GM23338 (cell line): ENCODE data around the gene CEP55. TPM values are rescaled to one million over a fixed set of nuclear protein-coding genes. Genes with fewer than 3 reads are reported as not detected.

Experiments
- ATAC-seq: fragments of 200-7000 bp; cut with Tn5 transposase; 3 replicates; pipeline ENCODE4 v1.9.1; 2020
- DNase-seq: peaks from one replicate; pipeline ENCODE4 v3.0.0-alpha.2; 2015; ENCODE audit warnings: low spot score
- H2AFZ ChIP-seq: fragments of 200-600 bp; sonication (generic); 2 replicates; pipeline ENCODE4 v1.8.0; 2016; ENCODE audit warnings: antibody characterized with exemption, mild to moderate bottlenecking, moderate library complexity
- H3F3A ChIP-seq: fragments of 200-600 bp; sonication (generic); replicated peaks from 2 replicates; pipeline ENCODE4 v1.8.0; 2017; ENCODE audit warnings: antibody characterized with exemption, mixed run types, low read depth
- H3K27ac ChIP-seq: fragments of 200-600 bp; sonication (generic); 2 replicates; pipeline ENCODE4 v1.6.1; 2016; ENCODE audit warnings: low read depth
- H3K27me3 ChIP-seq: fragments of 200-600 bp; sonication (generic); 2 replicates; pipeline ENCODE4 v1.8.0; 2016; ENCODE audit warnings: mild to moderate bottlenecking, mixed run types, moderate library complexity; ENCODE audit not compliant: insufficient read depth
- H3K36me3 ChIP-seq: fragments of 200-600 bp; sonication (generic); 2 replicates; pipeline ENCODE4 v1.8.0; 2016; ENCODE audit warnings: mild to moderate bottlenecking; ENCODE audit not compliant: insufficient read depth
- H3K4me1 ChIP-seq: fragments of 200-600 bp; sonication (generic); 2 replicates; pipeline ENCODE4 v1.8.0; 2016; ENCODE audit warnings: mild to moderate bottlenecking, moderate library complexity; ENCODE audit not compliant: insufficient read depth
- H3K4me2 ChIP-seq: fragments of 200-600 bp; sonication (generic); 2 replicates; pipeline ENCODE4 v1.7.1; 2017; ENCODE audit warnings: mixed run types
- H3K4me3 ChIP-seq: fragments of 200-600 bp; sonication (generic); 2 replicates; pipeline ENCODE4 v1.6.1; 2016; ENCODE audit warnings: mixed run types
- H3K79me2 ChIP-seq: fragments of 200-600 bp; sonication (generic); replicated peaks from 2 replicates; pipeline ENCODE4 v1.8.0; 2017; ENCODE audit warnings: mild to moderate bottlenecking; ENCODE audit not compliant: insufficient read depth
- H3K9me2 ChIP-seq: fragments of 200-600 bp; sonication (generic); 2 replicates; pipeline ENCODE4 v1.8.0; 2017; ENCODE audit not compliant: insufficient read depth
- H4K20me1 ChIP-seq: fragments of 200-600 bp; sonication (generic); replicated peaks from 2 replicates; pipeline ENCODE4 v1.8.0; 2017; ENCODE audit warnings: mild to moderate bottlenecking; ENCODE audit not compliant: insufficient read depth
- H3K27ac Mint-ChIP-seq: 2 replicates; pipeline ENCODE4 v1.8.0; 2020; ENCODE audit warnings: inconsistent platforms, mild to moderate bottlenecking, moderate library complexity, mixed read lengths
- H3K27me3 Mint-ChIP-seq: 3 replicates; pipeline ENCODE4 v1.8.0; 2022; ENCODE audit warnings: low read depth, mild to moderate bottlenecking, moderate library complexity, mixed read lengths, inconsistent platforms; ENCODE audit not compliant: insufficient read depth, poor library complexity
- H3K36me3 Mint-ChIP-seq: 3 replicates; pipeline ENCODE4 v1.8.0; 2021; ENCODE audit warnings: low read depth, mild to moderate bottlenecking, inconsistent platforms, moderate library complexity, mixed read lengths
- H3K4me1 Mint-ChIP-seq: 3 replicates; pipeline ENCODE4 v1.8.0; 2020; ENCODE audit warnings: mild to moderate bottlenecking, inconsistent platforms, mixed read lengths
- H3K4me3 Mint-ChIP-seq: 3 replicates; pipeline ENCODE4 v1.8.0; 2021; ENCODE audit warnings: moderate library complexity, mild to moderate bottlenecking, inconsistent platforms, mixed read lengths
- H3K9me3 Mint-ChIP-seq: 3 replicates; pipeline ENCODE4 v1.8.0; 2020; ENCODE audit warnings: moderate library complexity, mild to moderate bottlenecking, inconsistent platforms, mixed read lengths
- CREB1 ChIP-seq: fragments of 250-450 bp; sonication (Bioruptor Pico); IDR thresholded peaks from 2 replicates; pipeline ENCODE4 v1.5.0; 2020; ENCODE audit warnings: low read depth, mild to moderate bottlenecking, moderate library complexity
- CTCF ChIP-seq, 2 experiments: fragments of 200-600 bp in 1 of 2; sonication (generic) in 1 of 2; conservative IDR thresholded peaks; 2 replicates each; pipeline versions ENCODE4 v1.5.1 to v1.6.1; 2016 to 2017; ENCODE audit warnings: antibody characterized with exemption in 2 of 2, low read depth in 2 of 2, mild to moderate bottlenecking in 2 of 2, moderate library complexity in 1 of 2
- ETS1 ChIP-seq: IDR thresholded peaks from 2 replicates; pipeline ENCODE4 v1.6.1; 2016; ENCODE audit warnings: antibody characterized with exemption
- EZH2 ChIP-seq: fragments of 200-600 bp; sonication (generic); IDR thresholded peaks from one replicate; pipeline ENCODE4 v1.8.0; 2017; ENCODE audit warnings: antibody characterized with exemption, mild to moderate bottlenecking, low read depth; ENCODE audit not compliant: unreplicated experiment
- EZH2phosphoT487 ChIP-seq: fragments of 200-600 bp; sonication (generic); IDR thresholded peaks from one replicate; pipeline ENCODE4 v1.8.1; 2018; ENCODE audit warnings: antibody characterized with exemption; ENCODE audit not compliant: unreplicated experiment
- JUNB ChIP-seq: IDR thresholded peaks from one replicate; pipeline ENCODE4 v1.6.1; 2016; ENCODE audit warnings: antibody characterized with exemption; ENCODE audit not compliant: unreplicated experiment
- NANOG ChIP-seq: IDR thresholded peaks from 2 replicates; pipeline ENCODE4 v1.6.1; 2016; ENCODE audit warnings: antibody characterized with exemption, borderline replicate concordance
- POLR2AphosphoS5 ChIP-seq: IDR thresholded peaks from 2 replicates; pipeline ENCODE4 v1.6.1; 2016; ENCODE audit warnings: antibody characterized with exemption, low read depth
- REST ChIP-seq: IDR thresholded peaks from one replicate; pipeline ENCODE4 v1.6.1; 2018; ENCODE audit warnings: antibody characterized with exemption; ENCODE audit not compliant: unreplicated experiment
- STAT1 ChIP-seq: IDR thresholded peaks from one replicate; pipeline ENCODE4 v1.6.1; 2016; ENCODE audit warnings: antibody characterized with exemption; ENCODE audit not compliant: unreplicated experiment
- ZNF114 ChIP-seq: fragments of 250-450 bp; sonication (Bioruptor Pico); IDR thresholded peaks from 2 replicates; pipeline ENCODE4 v1.5.0; 2020; ENCODE audit warnings: mild to moderate bottlenecking, moderate library complexity
- ZNF331 ChIP-seq: fragments of 250-450 bp; sonication (Bioruptor Pico); IDR thresholded peaks from 2 replicates; pipeline ENCODE4 v1.5.0; 2020; ENCODE audit warnings: low read depth, mild to moderate bottlenecking, moderate library complexity
- ZNF462 ChIP-seq: fragments of 250-450 bp; sonication (Bioruptor Pico); IDR thresholded peaks from 2 replicates; pipeline ENCODE4 v1.5.0; 2020; ENCODE audit warnings: mild to moderate bottlenecking, moderate library complexity
- polyA plus RNA-seq: library from polyadenylated mRNA; unstranded; fragments of >200 nt; fragmentation: Nextera tagmentation; extraction: Ambion mirVana; gene quantifications from 2 replicates; pipeline ENCODE4 v1.2.1, GENCODE V29; 2016
- total RNA-seq: library from RNA; depleted of rRNA; stranded (reverse); fragments of >200 nt; shearing (Covaris generic); gene quantifications from 2 replicates; pipeline ENCODE4 v1.2.3, GENCODE V29; 2014

Gene CEP55
- total and polyA plus RNA-seq, 2 experiments from 2014 or later: 12.4 to 22.4 TPM

DNA sequence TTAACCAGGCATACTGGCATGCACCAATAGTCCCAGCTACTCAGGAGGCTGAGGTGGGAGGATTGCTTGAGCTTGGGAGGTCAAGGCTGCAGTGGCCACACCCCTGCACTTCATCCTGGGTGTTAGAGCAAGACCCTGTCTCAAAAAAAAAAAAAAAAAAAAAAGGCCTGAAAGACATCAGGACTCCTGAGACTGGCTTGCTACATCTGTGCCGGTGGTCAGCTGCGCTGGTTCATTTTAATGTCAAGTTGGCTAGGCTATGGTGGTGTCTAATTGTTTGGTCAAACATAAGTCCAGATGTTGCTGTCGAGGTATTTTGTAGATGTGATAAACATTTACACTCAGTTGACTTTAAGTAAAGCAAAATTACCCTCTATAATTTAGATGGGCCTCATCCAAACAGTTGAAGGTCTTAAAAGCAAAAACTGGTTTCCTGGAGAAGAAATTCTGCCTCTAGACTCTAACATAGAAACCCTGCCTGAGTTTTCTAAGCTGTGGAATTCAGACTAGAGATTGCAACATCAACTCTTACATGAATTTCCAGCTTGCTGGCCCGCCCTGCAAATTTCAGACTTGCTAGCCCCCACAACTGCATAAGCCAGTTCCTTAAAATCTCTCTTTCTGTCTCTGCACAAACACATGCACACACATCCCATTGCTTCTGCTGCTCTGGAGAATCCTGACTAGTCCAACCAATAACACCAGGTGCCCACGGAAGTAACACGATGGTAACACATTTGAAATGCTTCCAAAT is 32.5 kb upstream of the CEP55 start:
- H3K27me3 Mint-ChIP-seq: peaks cover 4% of the 10 kb centered on the region
- ATAC-seq (no peak), DNase-seq (no peak)
- H3K9me3 Mint-ChIP-seq: no peaks in the 10 kb centered on the region
- no peaks in the 10 kb centered on the region for H3K9me2 ChIP-seq
- peaks cover 7% of the 10 kb centered on the region; the same call in 2 of the 3 replicates for H3K4me1 Mint-ChIP-seq
- H3K36me3 ChIP-seq: no peaks in the 10 kb centered on the region
- no peak overlapping the region for H3K4me2 ChIP-seq
- no peaks in the 10 kb centered on the region for H4K20me1 ChIP-seq
- no peak for TF ChIP-seq REST
- no peak for TF ChIP-seq NANOG
- no peak for TF ChIP-seq EZH2phosphoT487
- TF ChIP-seq STAT1: no peak
- TF ChIP-seq ETS1: no peak
- TF ChIP-seq CTCF (conservative IDR thresholded peaks at IDR 0.05; ENCODE audit: low read depth in 2 of 2): no peak
- no peak for TF ChIP-seq JUNB
- no peak for TF ChIP-seq CREB1
- TF ChIP-seq ZNF114: no peak
- no peak for TF ChIP-seq ZNF462 (CRISPR knock-in tag)
- no peak for TF ChIP-seq EZH2
- no peak for TF ChIP-seq ZNF331 (CRISPR knock-in tag)
- TF ChIP-seq POLR2AphosphoS5: no peak
- no peaks in the 10 kb centered on the region for H3K79me2 ChIP-seq
- H3K27ac ChIP-seq: no peak overlapping the region
- H3K27ac Mint-ChIP-seq: no peak overlapping the region
- H3K4me3 ChIP-seq: no peak overlapping the region
- no peaks in the 10 kb centered on the region for H3K4me1 ChIP-seq
- no peaks in the 10 kb centered on the region for H3K36me3 Mint-ChIP-seq
- H3K4me3 Mint-ChIP-seq: no peak overlapping the region
- H3F3A ChIP-seq: no peaks in the 10 kb centered on the region
- no peaks in the 10 kb centered on the region for H3K27me3 ChIP-seq
- no peak overlapping the region for H2AFZ ChIP-seq
